ENCODE data around the gene PHF5A. TPM values are rescaled to one million over a fixed set of nuclear protein-coding genes. Genes with fewer than 3 reads are reported as not detected.
"Not testable (repeated sequence)": the region's sequence is repeated elsewhere in the genome, so short reads cannot be mapped to it uniquely, and the experiment has no call there.

The PHF5A gene
- total RNA-seq, 1 experiment from 2014 or later, result 85.5 TPM

- intact Hi-C loops (cut with micrococcal nuclease; ENCODE audit: unreplicated experiment), result no loop called here
These were observed 2.4 kb upstream of the PHF5A start for GRCh38 chr22:41470886-41471285.

GRCh38 chr22:41469218-41469851, 843 bp upstream of the PHF5A start:
- ChIA-PET CTCF (interaction anchor here (1.0 to 1.1 kb wide), 2 partner anchors 66 to 546 kb away, joined by 3 to 6 read pairs; no protein-coding TSS in a partner anchor), POLR2A (ENCODE audit: low non-redundant PET) (interaction anchor here (0.6 to 1.4 kb wide), 4 partner anchors 13 to 69 kb away, joined by 3 to 10 read pairs (median 4); no protein-coding TSS in a partner anchor)
- peaks cover 22% of the 10 kb centered on the region for H3K4me1 ChIP-seq (ENCODE audit: insufficient read depth, low read length, poor library complexity, severe bottlenecking)
- TF ChIP-seq CTCF (conservative IDR thresholded peaks at IDR 0.05; ENCODE audit: low read depth, low read length) (no peak), EZH2 (IDR thresholded peaks at IDR 0.05; ENCODE audit: borderline replicate concordance, low read depth, low read length, poor library complexity, severe bottlenecking) (no peak)
- no peaks in the 10 kb centered on the region for H3K9me3 ChIP-seq (ENCODE audit: low read depth, low read length, poor library complexity, severe bottlenecking)
- peak overlapping the region; percentile 98 for H3K27ac ChIP-seq (ENCODE audit: low read depth, low read length, poor library complexity, severe bottlenecking)
- intact Hi-C loops (cut with micrococcal nuclease; ENCODE audit: unreplicated experiment), result no loop called here
- BruUV-seq (replicated peaks), result no TSS peak
- H3K4me3 ChIP-seq (ENCODE audit: low read depth, low read length, poor library complexity, severe bottlenecking), result peak overlapping the region; percentile 92
- DNase-seq (ENCODE audit: low spot score), result peak; percentile 45
- H3K27me3 ChIP-seq (replicated peaks; ENCODE audit: insufficient read depth, low read depth, low read length, poor library complexity), result no peaks in the 10 kb centered on the region
- peaks cover 35% of the 10 kb centered on the region for H3K36me3 ChIP-seq (ENCODE audit: insufficient read depth, low read length, poor library complexity, severe bottlenecking)

More at GRCh38 chr22:41470886-41471285, 2.4 kb upstream of the PHF5A start:
- ChIA-PET POLR2A (ENCODE audit: low non-redundant PET) (no interaction called here), CTCF (no interaction called here)
- Histone ChIP-seq H3K27ac (ENCODE audit: low read depth, low read length, poor library complexity, severe bottlenecking) (no peak overlapping the region), H3K27me3 (replicated peaks; ENCODE audit: insufficient read depth, low read depth, low read length, poor library complexity) (no peaks in the 10 kb centered on the region), H3K4me1 (ENCODE audit: insufficient read depth, low read length, poor library complexity, severe bottlenecking) (peaks cover 22% of the 10 kb centered on the region), H3K9me3 (ENCODE audit: low read depth, low read length, poor library complexity, severe bottlenecking) (no peaks in the 10 kb centered on the region), H3K4me3 (ENCODE audit: low read depth, low read length, poor library complexity, severe bottlenecking) (peak overlapping the region; percentile 92), H3K36me3 (ENCODE audit: insufficient read depth, low read length, poor library complexity, severe bottlenecking) (peaks cover 21% of the 10 kb centered on the region)
- no TSS peak for BruUV-seq (replicated peaks)
- no peak for TF ChIP-seq EZH2 (IDR thresholded peaks at IDR 0.05; ENCODE audit: borderline replicate concordance, low read depth, low read length, poor library complexity, severe bottlenecking)
- no peak for TF ChIP-seq CTCF (conservative IDR thresholded peaks at IDR 0.05; ENCODE audit: low read depth, low read length)
- DNase-seq (ENCODE audit: low spot score), result no peak

- Histone ChIP-seq H3K27me3 (replicated peaks; ENCODE audit: insufficient read depth, low read depth, low read length, poor library complexity) (no peaks in the 10 kb centered on the region), H3K36me3 (ENCODE audit: insufficient read depth, low read length, poor library complexity, severe bottlenecking) (peaks cover 66% of the 10 kb centered on the region), H3K27ac (ENCODE audit: low read depth, low read length, poor library complexity, severe bottlenecking) (no peak overlapping the region), H3K4me3 (ENCODE audit: low read depth, low read length, poor library complexity, severe bottlenecking) (no peak overlapping the region), H3K4me1 (ENCODE audit: insufficient read depth, low read length, poor library complexity, severe bottlenecking) (peaks cover 1% of the 10 kb centered on the region), H3K9me3 (ENCODE audit: low read depth, low read length, poor library complexity, severe bottlenecking) (no peaks in the 10 kb centered on the region)
- no peak for DNase-seq (ENCODE audit: low spot score)
- CTCF ChIA-PET, result no interaction called here
- no peak for TF ChIP-seq EZH2 (IDR thresholded peaks at IDR 0.05; ENCODE audit: borderline replicate concordance, low read depth, low read length, poor library complexity, severe bottlenecking)
- TF ChIP-seq CTCF (conservative IDR thresholded peaks at IDR 0.05; ENCODE audit: low read depth, low read length), result no peak
- POLR2A ChIA-PET (ENCODE audit: low non-redundant PET), result interaction anchor here (0.7 kb wide), 1 partner anchor 13 kb away, joined by 6 read pairs; no protein-coding TSS in a partner anchor
- no TSS peak for BruUV-seq (replicated peaks)
- intact Hi-C loops (cut with micrococcal nuclease; ENCODE audit: unreplicated experiment), result no loop called here
These were observed 6.6 kb downstream of the PHF5A start for GRCh38 chr22:41461901-41462300.

GRCh38 chr22:41460071-41460470, 8.4 kb downstream of the PHF5A start:
- POLR2A ChIA-PET (ENCODE audit: low non-redundant PET); H3K4me3 ChIP-seq (ENCODE audit: low read depth, low read length, poor library complexity, severe bottlenecking); DNase-seq (ENCODE audit: low spot score); intact Hi-C loops (cut with micrococcal nuclease; ENCODE audit: unreplicated experiment); H3K9me3 ChIP-seq (ENCODE audit: low read depth, low read length, poor library complexity, severe bottlenecking); H3K27me3 ChIP-seq (replicated peaks; ENCODE audit: insufficient read depth, low read depth, low read length, poor library complexity); H3K27ac ChIP-seq (ENCODE audit: low read depth, low read length, poor library complexity, severe bottlenecking); H3K4me1 ChIP-seq (ENCODE audit: insufficient read depth, low read length, poor library complexity, severe bottlenecking); CTCF ChIA-PET; BruUV-seq (replicated peaks): not testable (repeated sequence)
- peaks cover 49% of the 10 kb centered on the region for H3K36me3 ChIP-seq (ENCODE audit: insufficient read depth, low read length, poor library complexity, severe bottlenecking)

All from A673 (cell line).